BE2C (cell line): ENCODE data around the gene MYT1.

ENCODE experiments used
- DNase-seq: peaks from one replicate; pipeline ENCODE4 v3.0.0-alpha.2; 2020
- H3K27me3 ChIP-seq: fragments of 250-450 bp; sonication (Bioruptor Pico); 2 replicates; pipeline ENCODE4 v1.5.1; 2020; ENCODE audit warnings: mild to moderate bottlenecking
- H3K36me3 ChIP-seq: fragments of 250-450 bp; sonication (Bioruptor Pico); 2 replicates; pipeline ENCODE4 v1.5.1; 2020; ENCODE audit warnings: mild to moderate bottlenecking
- H3K4me1 ChIP-seq: fragments of 250-450 bp; sonication (Bioruptor Pico); 2 replicates; pipeline ENCODE4 v1.5.1; 2020
- H3K4me3 ChIP-seq: 2 replicates; pipeline ENCODE4 v1.5.1; 2011; ENCODE audit warnings: low read depth, low read length
- H3K9me3 ChIP-seq: fragments of 250-450 bp; sonication (Bioruptor Pico); 2 replicates; pipeline ENCODE4 v1.5.1; 2020
- CTCF ChIP-seq: IDR thresholded peaks from 2 replicates; pipeline ENCODE4 v1.5.1; 2012; ENCODE audit warnings: mild to moderate bottlenecking, low read depth, low read length

The MYT1 gene

GRCh38 chr20:64237316-64237715 is 73.1 kb downstream of the MYT1 start:
- Histone ChIP-seq H3K27me3 (no peaks in the 10 kb centered on the region), H3K36me3 (peaks cover 58% of the 10 kb centered on the region), H3K9me3 (no peaks in the 10 kb centered on the region), H3K4me3 (no peak overlapping the region), H3K4me1 (no peaks in the 10 kb centered on the region)
- no peak for DNase-seq
- TF ChIP-seq CTCF: no peak

DNA sequence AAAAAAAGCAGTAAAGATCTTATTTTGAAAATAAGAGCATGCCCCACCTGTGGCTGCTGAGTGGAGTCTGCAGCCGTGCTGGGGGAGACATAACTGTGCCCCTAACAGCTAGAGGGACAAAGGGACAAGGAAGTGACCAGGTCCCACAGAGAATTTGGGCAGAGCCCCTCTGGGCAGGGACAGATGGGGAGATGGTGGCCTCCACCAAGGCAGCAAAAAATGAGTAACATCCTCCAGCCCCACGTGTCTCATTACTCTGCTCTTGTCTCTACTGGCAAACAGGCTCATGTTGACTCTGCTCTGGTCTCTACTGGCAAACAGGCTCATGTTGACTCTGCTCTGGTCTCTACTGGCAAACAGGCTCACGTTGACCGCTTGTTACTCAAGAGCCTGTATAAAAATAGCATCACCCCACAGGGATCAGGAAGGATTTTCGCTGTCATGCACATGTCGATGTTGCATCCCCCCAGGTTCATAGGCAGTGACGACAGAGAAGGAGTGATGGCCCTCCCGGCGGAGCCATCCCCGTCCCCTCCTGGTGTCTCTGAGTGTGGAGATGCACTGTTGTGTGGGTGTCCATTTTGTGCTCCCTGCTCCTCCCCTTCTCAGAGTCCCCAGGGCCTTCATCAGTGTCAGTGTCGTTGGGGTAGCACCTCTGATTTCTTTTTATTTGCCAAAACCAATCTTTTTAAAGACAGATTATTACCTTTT is 74.0 kb downstream of the MYT1 start:
- Histone ChIP-seq H3K36me3 (peaks cover 53% of the 10 kb centered on the region), H3K27me3 (no peaks in the 10 kb centered on the region), H3K4me1 (no peaks in the 10 kb centered on the region), H3K4me3 (no peak overlapping the region), H3K9me3 (no peaks in the 10 kb centered on the region)
- no peak for DNase-seq
- no peak for TF ChIP-seq CTCF

- Histone ChIP-seq H3K27me3 (no peaks in the 10 kb centered on the region), H3K4me1 (no peaks in the 10 kb centered on the region), H3K4me3 (no peak overlapping the region), H3K9me3 (no peaks in the 10 kb centered on the region), H3K36me3 (peaks cover 51% of the 10 kb centered on the region)
- no peak for DNase-seq
- no peak for TF ChIP-seq CTCF
These were observed 74.7 kb downstream of the MYT1 start for GRCh38 chr20:64238851-64239387.

GRCh38 chr20:64239449-64240242 is 75.4 kb downstream of the MYT1 start:
- Histone ChIP-seq H3K4me3 (no peak overlapping the region), H3K4me1 (no peaks in the 10 kb centered on the region), H3K36me3 (peaks cover 50% of the 10 kb centered on the region), H3K9me3 (no peaks in the 10 kb centered on the region), H3K27me3 (no peaks in the 10 kb centered on the region)
- no peak for TF ChIP-seq CTCF
- no peak for DNase-seq

- Histone ChIP-seq H3K27me3 (no peaks in the 10 kb centered on the region), H3K4me1 (no peaks in the 10 kb centered on the region), H3K36me3 (peaks cover 50% of the 10 kb centered on the region), H3K9me3 (no peaks in the 10 kb centered on the region), H3K4me3 (no peak overlapping the region)
- DNase-seq: no peak
- no peak for TF ChIP-seq CTCF
These were observed 76.2 kb downstream of the MYT1 start for GRCh38 chr20:64240243-64241015.
